ENCODE results near the gene DLG5. TPM values are rescaled to one million over a fixed set of nuclear protein-coding genes. Genes with fewer than 3 reads are reported as not detected.

DLG5 gene
- total and polyA plus RNA-seq, 10 of the 15 experiments (the other 5 are each of a cell fraction or from before 2014, with no cell fraction given) = 0.18 to 6.6 (median 2.7) TPM

- TF ChIP-seq PRDM15 (CRISPR knock-in tag; IDR thresholded peaks at IDR 0.05) = no peak
Measured at GRCh38 chr10:77845451-77845850, 81.1 kb downstream of the DLG5 start (continued).

- no peak overlapping the region for H3K9ac ChIP-seq (ENCODE audit: control insufficient read depth, insufficient read depth, low read length)
- POLR2A ChIA-PET = interaction anchor here (0.7 kb wide), 1 partner anchor 37 kb away, joined by 6 read pairs; no protein-coding TSS in a partner anchor
- TF ChIP-seq KDM1A (IDR thresholded peaks at IDR 0.05; ENCODE audit: borderline replicate concordance) (no peak), SRF (IDR thresholded peaks at IDR 0.05; ENCODE audit: low read depth in 2 of 2, low read length in 2 of 2) (no peak), NFIC (IDR thresholded peaks at IDR 0.05; ENCODE audit: low read depth, low read length) (no peak), MTA3 (IDR thresholded peaks at IDR 0.05; ENCODE audit: borderline replicate concordance, low read length) (no peak), ZNF622 (IDR thresholded peaks at IDR 0.05) (no peak), HDAC2 (IDR thresholded peaks at IDR 0.05) (no peak), IRF5 (IDR thresholded peaks at IDR 0.05; ENCODE audit: borderline replicate concordance) (no peak), E4F1 (IDR thresholded peaks at IDR 0.05; ENCODE audit: borderline replicate concordance, partially characterized antibody) (no peak), GATAD2B (conservative IDR thresholded peaks at IDR 0.05; ENCODE audit: low read depth) (no peak), JUND (IDR thresholded peaks at IDR 0.05; ENCODE audit: low read depth, low read length) (no peak), CREM (IDR thresholded peaks at IDR 0.05; ENCODE audit: low read depth) (no peak), TCF12 (IDR thresholded peaks at IDR 0.05; ENCODE audit: low read depth, low read length) (no peak), STAT1 (conservative IDR thresholded peaks at IDR 0.05) (no peak), RB1 (IDR thresholded peaks at IDR 0.05; ENCODE audit: borderline replicate concordance) (no peak)
Measured at GRCh38 chr10:77844713-77845445, 81.7 kb downstream of the DLG5 start.

More at GRCh38 chr10:77844713-77845445, 81.7 kb downstream of the DLG5 start:
- Histone ChIP-seq H3K4me3 (no peak overlapping the region), H3K27me3 (replicated peaks in 1 of 2; ENCODE audit: control insufficient read depth in 2 of 2, insufficient read depth in 2 of 2, low read length in 1 of 2) (no peaks in the 10 kb centered on the region), H3K79me2 (ENCODE audit: control insufficient read depth, insufficient read depth, low read length) (no peaks in the 10 kb centered on the region), H3K9me3 (replicated peaks; ENCODE audit: control insufficient read depth, insufficient read depth, low read length) (no peaks in the 10 kb centered on the region), H4K20me1 (ENCODE audit: control insufficient read depth, insufficient read depth) (no peaks in the 10 kb centered on the region), H2AFZ (ENCODE audit: control insufficient read depth, low read depth, low read length) (no peak overlapping the region), H3K4me1 (ENCODE audit: control insufficient read depth, insufficient read depth, low read length) (peaks cover 9% of the 10 kb centered on the region), H3K4me2 (ENCODE audit: control insufficient read depth, insufficient read depth) (no peak overlapping the region), H3K27ac (ENCODE audit: control insufficient read depth, insufficient read depth) (no peak overlapping the region), H3K36me3 (ENCODE audit: control insufficient read depth in 2 of 2, insufficient read depth in 2 of 2, low read length in 1 of 2) (peaks cover 0 to 3% of the 10 kb centered on the region in 2 experiments; a peak in 3 of 4 replicates)
- CTCF ChIA-PET = interaction anchor here (0.7 to 1.5 kb wide), 5 partner anchors 125 to 455 kb away, joined by 3 to 7 read pairs (median 3); partner anchors contain the start of gene POLR3A
- no peak for DNase-seq (ENCODE audit: low read depth, low spot score)
- no TSS peak for BruUV-seq (replicated peaks)
- ATAC-seq = no peak
- RAD21 ChIA-PET (ENCODE audit: unreplicated experiment) = interaction anchor here (0.7 kb wide), 1 partner anchor 644 kb away, joined by 4 read pairs; no protein-coding TSS in a partner anchor
- intact Hi-C loops (cut with micrococcal nuclease; ENCODE audit: unreplicated experiment) (loop anchor here (5.0 kb wide), 4 partner anchors 82 to 1352 kb away; partner anchors contain the start of genes DLG5 and POLR3A), in situ Hi-C loops (cut with MboI) (no loop called here)
- FAIRE-seq = no peak
- 49% methylated on average over 8 of the region's 9 CpGs for WGBS (ENCODE audit: insufficient coverage, insufficient replicate concordance, low lambda C conversion rate, missing lambda C conversion rate)
- SMC1A ChIA-PET (ENCODE audit: uncharacterized antibody, unreplicated experiment) = interaction anchor here (1.0 kb wide), 2 partner anchors 173 to 185 kb away, joined by 3 to 4 read pairs; partner anchors contain the start of gene POLR3A
